SU-DHL-6 (cell line): ENCODE data around the gene IQGAP1.

ENCODE experiments used
- EZH2phosphoT487 ChIP-seq: fragments of 200-600 bp; sonication (generic), shearing (Covaris generic); conservative IDR thresholded peaks from 2 replicates; pipeline ENCODE4 v1.6.1; 2018; ENCODE audit warnings: mild to moderate bottlenecking, antibody characterized with exemption, low read length, moderate library complexity, mixed read lengths
- TF ChIP-seq, protein P1 (sequence below): fragments of 200-600 bp; sonication (generic); IDR thresholded peaks from one replicate; pipeline ENCODE4 v1.5.1; 2017; ENCODE audit warnings: antibody characterized with exemption, mild to moderate bottlenecking, low read length, moderate library complexity; ENCODE audit not compliant: insufficient read depth, poor library complexity, severe bottlenecking

DNA sequence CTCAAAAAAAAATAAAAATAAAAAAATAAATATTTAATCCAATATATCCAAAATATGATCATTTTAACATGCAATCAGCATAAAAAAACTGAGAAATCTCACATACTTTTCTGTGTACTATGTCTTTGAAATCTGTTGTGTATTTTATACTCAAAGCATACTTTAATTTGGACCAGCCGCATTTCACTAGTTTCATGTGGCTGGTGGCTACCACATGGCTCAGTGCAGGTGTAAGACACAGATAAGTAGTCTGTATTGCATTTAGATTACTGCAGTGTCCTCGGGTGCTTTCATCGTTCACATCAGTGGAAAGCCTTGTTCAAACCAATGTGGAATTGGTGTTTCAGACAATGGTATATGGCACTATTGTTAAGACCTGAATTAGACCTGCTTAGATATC, 152.7 kb downstream of the IQGAP1 start:
- TF ChIP-seq, protein P1, sequence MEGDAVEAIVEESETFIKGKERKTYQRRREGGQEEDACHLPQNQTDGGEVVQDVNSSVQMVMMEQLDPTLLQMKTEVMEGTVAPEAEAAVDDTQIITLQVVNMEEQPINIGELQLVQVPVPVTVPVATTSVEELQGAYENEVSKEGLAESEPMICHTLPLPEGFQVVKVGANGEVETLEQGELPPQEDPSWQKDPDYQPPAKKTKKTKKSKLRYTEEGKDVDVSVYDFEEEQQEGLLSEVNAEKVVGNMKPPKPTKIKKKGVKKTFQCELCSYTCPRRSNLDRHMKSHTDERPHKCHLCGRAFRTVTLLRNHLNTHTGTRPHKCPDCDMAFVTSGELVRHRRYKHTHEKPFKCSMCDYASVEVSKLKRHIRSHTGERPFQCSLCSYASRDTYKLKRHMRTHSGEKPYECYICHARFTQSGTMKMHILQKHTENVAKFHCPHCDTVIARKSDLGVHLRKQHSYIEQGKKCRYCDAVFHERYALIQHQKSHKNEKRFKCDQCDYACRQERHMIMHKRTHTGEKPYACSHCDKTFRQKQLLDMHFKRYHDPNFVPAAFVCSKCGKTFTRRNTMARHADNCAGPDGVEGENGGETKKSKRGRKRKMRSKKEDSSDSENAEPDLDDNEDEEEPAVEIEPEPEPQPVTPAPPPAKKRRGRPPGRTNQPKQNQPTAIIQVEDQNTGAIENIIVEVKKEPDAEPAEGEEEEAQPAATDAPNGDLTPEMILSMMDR, result no peak
- no peak for TF ChIP-seq EZH2phosphoT487
